GM19468 (cell line): ENCODE results near the gene CXCR1.
"Not testable (repeated sequence)": the region's sequence is repeated elsewhere in the genome, so short reads cannot be mapped to it uniquely, and the experiment has no call there.

Experiments used
- ATAC-seq: cut with Tn5 transposase; IDR thresholded peaks from one replicate; pipeline ENCODE4 v1.9.1; 2021; ENCODE audit warnings: mild to moderate bottlenecking, moderate library complexity, moderate number of reproducible peaks; ENCODE audit not compliant: unreplicated experiment; ENCODE audit errors: extremely low read depth

The CXCR1 gene

GRCh38 chr2:218166791-218167190 is at the start of gene CXCR1:
TSS of gene CXCR1 (minus strand) at chr2:218166962. CDS start at chr2:218165211, 1,751 bp downstream.
- ATAC-seq: no peak

- ATAC-seq: no peak
Observed at GRCh38 chr2:218216336-218216673, 49.5 kb upstream of the CXCR1 start.

- no peak for ATAC-seq
Observed at GRCh38 chr2:218214116-218214515, 47.4 kb upstream of the CXCR1 start.

- ATAC-seq: no peak
Observed at GRCh38 chr2:218209078-218209477, 42.3 kb upstream of the CXCR1 start.

- ATAC-seq: no peak
Observed at GRCh38 chr2:218202266-218202665, 35.5 kb upstream of the CXCR1 start.

- ATAC-seq: no peak
Observed at GRCh38 chr2:218196974-218197373, 30.2 kb upstream of the CXCR1 start.

- no peak for ATAC-seq
Observed at GRCh38 chr2:218194880-218195279, 28.1 kb upstream of the CXCR1 start.

GRCh38 chr2:218193701-218194100 is 26.9 kb upstream of the CXCR1 start:
- no peak for ATAC-seq

- no peak for ATAC-seq
Observed at GRCh38 chr2:218192902-218193430, 26.2 kb upstream of the CXCR1 start.

GRCh38 chr2:218188528-218188927 is 21.8 kb upstream of the CXCR1 start:
- ATAC-seq: no peak

GRCh38 chr2:218187296-218188015 is 20.7 kb upstream of the CXCR1 start:
- ATAC-seq: no peak

- no peak for ATAC-seq
Observed at GRCh38 chr2:218186876-218187275, 20.1 kb upstream of the CXCR1 start.

GRCh38 chr2:218186355-218186766 is 19.6 kb upstream of the CXCR1 start:
- ATAC-seq: no peak

GRCh38 chr2:218184331-218184730 is 17.6 kb upstream of the CXCR1 start:
- no peak for ATAC-seq

GRCh38 chr2:218180467-218181114 is 13.8 kb upstream of the CXCR1 start:
- no peak for ATAC-seq

- ATAC-seq: no peak
Observed at GRCh38 chr2:218179782-218180181, 13.0 kb upstream of the CXCR1 start.

- no peak for ATAC-seq
Observed at GRCh38 chr2:218172845-218173244, 6.1 kb upstream of the CXCR1 start.

GRCh38 chr2:218171744-218172143 is 5.0 kb upstream of the CXCR1 start:
- ATAC-seq: not testable (repeated sequence)

- ATAC-seq: no peak
Observed at GRCh38 chr2:218169757-218170546, 3.2 kb upstream of the CXCR1 start.

- no peak for ATAC-seq
Observed at GRCh38 chr2:218168635-218169462, 2.1 kb upstream of the CXCR1 start.
